Stimulated activated CD8-positive, alpha-beta memory T cell treated with anti-CD3 and anti-CD28 coated beads, Interleukin-7, amount 100 ng/mL, for 48 hours (primary cell): ENCODE data around the gene DCXR.

Experiments
- DNase-seq, 2 donors: peaks; one replicate each; pipeline ENCODE4 v3.0.0-alpha.2; 2020; ENCODE audit warnings: low read depth in 1 of 2; ENCODE audit errors: extremely low read depth in 1 of 2

Gene DCXR

DNA sequence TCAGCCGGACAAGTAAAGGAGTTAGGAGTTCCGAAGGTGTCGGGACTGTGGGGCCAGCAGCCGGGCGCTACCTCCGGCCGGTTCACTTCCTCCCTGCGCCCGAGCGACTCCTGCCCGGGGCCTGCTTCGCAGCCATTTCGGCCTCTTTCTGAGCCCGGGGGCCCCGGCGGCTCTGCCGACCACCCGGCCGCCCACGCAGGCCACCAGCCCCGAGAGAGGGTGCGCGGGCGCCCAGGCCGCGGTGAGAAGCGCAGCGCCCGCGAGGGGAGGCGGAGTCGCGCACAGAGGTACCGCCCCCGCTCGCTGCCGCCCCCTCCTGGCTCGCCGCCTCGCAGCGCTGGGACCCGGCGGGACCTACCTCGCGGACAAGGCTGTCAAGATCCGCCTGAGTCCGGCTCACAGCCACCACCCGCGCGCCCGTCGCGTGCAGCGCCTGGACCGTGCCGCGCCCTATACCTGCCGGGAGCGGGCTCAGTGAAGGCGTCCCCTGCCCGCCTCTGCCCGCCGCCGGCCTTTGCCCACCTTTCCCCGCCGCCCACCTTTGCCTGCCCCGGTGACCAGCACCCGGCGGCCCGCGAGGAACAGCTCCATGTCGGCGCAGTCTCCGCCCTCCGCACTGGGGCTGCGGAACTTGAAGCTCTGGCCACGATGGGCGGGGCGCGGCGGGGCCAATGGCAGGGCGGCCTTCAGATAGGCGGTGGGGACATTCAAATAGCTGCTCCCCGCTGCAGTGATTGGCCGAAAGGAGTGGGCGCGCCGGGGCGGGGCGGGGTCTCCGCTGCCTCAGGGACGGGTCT is at the start of gene DCXR:
Gene DCXR (minus strand): TSS at position 606 of the 797 bp plus-strand sequence. CDS start 15 bp downstream, at position 591.
- peak; percentile 94 to 96 for DNase-seq

DNA sequence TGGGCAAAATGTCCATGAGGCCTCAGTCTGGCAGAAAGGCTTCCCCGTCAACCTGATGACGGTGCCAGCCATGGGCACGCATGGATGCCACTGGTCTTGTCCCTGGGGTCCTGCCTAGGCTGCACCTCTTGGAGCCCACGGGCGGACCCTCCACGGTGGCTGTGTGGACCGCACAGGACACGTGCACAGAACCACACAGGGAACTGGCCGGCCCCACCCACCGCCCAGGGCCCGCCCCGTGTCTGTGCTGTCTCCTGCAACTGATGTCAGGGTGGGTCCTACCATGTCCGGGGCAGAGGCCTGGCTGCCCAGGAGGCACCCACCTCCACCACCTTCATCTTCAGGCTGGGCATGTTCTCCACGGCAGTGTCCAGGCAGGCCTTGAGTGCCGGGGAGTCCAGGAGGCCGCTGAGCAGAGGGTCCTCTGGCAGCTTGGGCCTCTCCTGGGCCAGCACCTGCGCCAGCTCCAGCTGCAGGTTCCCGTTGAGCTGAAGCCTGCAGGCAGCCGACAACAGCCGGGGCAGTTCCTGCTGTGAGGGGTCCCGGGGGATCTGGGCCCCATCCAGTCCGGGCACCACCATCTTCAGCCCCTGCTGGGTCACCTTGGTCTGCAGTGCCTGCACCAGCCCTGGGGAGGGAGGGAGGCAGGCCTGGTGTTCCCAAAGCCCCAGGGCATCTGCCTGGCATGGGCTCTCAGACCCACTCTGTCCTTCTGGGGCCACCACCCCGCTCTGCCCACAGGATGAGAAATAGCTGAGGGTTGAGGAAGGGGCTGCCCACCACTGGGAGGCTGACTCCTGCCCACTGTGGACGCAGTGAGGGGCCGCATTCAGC is 48.7 kb upstream of the DCXR start:
- DNase-seq, result no peak

DNA sequence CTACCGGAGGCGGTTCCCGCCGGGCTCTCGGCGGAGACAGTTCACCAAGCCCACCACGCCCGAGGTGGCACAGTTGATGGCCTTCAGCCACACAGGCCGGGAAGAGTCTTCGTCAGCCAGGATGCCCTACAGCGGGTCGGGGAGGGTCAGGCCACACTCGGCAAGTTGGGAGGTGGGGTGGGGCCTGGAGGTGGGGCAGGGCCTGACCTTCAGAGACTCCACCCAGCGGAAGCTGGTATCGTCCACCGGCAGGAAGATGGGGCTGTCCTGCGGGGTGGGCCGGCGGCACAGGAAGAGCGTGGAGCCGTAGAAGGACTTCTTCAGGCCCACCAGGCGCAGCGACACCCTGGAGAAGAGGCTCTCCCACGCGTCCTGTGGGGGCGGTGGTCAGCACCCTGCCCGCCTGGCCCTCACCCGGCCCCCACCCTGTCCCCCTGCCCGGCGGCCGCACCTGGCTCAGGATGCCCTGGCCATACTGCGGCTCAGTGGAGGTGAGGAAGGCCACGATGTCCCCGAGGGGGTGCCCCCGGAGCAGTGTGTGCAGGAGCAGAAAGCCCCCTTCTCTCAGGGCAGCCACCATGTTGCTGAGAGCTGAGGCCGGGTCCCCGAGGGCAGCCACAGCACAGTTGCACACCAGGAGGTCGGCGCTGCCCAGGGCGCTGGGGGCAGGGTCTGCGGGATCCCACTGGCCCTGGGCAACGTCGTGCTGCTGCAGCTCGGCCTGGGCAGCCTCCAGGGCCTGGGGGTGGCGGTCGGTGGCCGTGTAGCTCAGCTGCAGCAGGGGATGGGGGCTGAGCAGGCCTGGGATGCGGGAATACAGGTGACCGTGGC is 47.7 kb upstream of the DCXR start:
- no peak for DNase-seq

DNA sequence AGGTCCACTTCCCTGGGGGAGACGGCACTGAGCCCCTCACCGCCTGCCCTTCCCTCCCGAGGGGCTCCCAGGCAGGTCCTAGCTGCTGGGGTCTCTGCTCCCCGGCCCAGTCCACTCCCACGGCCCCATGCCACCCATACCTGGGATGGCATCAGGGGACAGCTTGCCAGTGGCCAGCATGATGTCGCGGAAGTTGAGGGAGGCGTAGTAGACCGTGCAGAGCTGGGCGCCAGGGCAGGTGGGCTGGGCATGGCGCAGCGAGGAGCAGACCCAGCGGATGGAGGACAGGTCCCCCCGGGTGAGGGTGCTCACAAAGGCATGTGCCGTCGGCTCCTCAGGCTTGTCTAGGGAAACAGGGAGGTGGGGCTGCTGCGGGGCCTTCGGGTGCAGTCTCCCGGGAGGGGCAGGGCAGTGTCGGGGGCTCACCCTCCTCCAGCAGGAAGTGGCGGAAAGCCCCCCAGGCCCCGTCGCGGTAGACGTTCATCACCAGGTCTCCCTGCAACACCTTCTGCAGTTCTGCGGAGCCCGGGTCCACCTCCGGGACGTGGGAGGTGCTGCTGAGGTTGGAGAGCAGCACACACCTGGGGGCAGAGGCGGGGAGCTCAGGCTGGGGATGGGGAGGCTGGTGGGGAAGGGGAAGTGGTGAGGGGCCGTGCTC is 47.0 kb upstream of the DCXR start:
- no peak for DNase-seq

DNA sequence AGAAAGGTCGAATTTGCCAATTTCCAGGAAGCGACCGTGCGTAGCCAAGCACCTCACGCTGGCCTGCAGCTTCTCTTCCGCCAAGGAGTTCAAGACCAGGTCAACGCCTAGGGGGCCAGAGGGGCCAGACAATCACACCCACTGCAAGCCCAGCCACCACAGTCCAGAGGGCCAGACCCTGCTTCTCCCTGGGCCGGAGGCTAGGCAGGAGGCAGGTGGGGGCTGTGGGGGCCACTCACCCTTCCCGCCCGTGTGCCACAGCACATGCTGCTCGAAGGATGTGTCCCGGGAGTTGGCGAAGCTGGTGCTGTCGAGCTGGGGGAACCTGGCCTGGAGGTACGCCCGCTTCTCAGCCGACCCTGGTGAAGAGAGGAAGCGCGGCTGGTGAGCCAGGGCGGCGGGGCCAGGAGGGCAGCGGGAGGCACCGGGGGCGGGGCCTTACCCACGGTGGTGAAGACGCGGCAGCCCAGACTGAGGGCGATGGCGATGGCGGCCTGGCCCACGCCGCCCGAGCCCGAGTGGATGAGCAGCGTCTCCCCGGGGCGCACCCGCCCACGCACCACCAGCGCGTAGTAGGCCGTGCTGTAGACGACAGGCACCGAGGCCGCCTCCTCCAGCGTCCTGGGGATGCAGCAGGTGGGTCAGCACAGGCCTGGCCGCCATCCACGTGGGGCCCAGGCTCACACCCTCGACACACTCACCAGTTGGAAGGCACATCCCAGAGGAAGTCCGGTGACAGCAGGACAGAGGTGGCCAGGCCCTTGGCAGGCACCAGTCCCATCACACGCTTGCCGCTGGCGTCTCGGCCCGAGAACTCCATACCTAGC is 46.2 kb upstream of the DCXR start:
- DNase-seq, result no peak

DNA sequence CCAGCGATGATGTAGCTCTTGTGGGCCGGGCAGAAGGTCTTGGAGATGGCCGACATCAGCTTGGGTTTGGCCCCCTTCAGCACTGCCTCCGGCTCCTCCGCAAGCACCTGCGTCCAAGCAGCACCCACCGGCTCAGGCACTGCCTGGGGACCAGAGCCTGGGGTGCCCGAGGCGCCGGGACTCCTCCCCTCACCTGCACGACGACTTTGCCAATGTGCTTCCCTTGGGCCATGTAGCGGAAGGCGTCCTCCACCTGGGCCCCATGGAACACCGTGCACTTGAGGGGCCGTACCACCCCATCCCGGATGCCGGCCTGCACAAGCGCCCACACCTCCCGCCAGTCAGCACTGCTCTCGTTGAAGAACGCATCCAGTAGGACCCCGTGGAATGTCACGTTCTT is 45.5 kb upstream of the DCXR start:
- no peak for DNase-seq

DNA sequence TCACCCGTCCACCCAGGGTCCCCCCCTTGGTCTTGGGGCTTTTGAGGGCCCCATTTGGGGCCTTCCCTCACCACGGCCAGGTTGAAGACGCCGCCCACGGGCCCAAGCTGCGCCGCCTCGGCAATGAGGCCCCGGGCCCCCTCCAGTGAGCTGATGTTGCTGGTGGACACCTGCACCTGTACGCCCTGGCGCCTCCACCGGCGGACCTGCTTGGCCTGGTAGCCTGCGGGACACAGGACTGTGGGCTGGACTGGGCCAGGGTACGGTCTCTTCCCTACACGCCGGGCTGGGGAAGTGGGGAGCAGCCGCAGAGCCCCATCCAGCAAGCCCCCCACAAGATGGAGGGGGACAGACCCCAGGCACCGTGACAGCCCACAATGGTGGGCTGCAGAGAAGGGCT is 45.0 kb upstream of the DCXR start:
- DNase-seq, result no peak

DNA sequence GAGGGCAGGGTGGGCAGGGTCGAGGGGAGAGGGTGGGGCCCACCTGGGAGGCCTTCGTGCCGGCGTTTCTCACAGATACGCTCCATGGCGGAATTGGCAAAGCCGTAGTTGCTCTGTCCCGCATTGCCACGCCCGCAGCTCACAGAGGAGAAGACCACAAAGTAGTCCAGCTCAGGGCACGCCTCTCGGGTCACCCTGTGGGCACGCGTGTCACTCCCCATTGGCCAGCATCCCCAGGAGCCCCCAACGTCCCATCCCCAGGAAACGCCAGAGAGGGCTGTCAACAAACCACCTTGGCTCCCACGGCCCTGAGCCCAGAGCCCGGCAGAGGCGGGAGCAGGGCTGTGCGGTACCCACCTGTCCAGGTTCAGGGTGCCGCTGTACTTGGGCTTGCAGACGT is 44.5 kb upstream of the DCXR start:
- no peak for DNase-seq

DNA sequence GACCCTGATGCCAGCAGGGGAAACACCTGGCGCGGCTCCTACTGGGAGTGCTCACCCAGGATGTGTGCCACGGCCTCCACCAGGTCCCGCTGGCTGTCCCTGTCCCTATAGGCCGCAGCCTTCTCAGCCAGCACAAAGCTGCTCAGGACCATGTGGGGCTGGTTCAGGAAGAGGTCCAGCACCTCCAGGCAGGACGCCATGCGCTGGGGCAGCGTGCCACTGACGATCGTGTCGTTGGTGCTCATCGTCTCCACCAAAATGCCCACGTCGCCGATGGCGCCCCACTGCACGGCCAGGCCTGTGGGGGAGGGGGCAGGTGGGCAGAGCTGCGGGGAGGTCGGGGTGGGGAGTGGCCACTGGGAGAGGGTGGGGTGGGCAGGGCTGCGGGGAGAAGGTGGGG is 44.0 kb upstream of the DCXR start:
- no peak for DNase-seq

DNA sequence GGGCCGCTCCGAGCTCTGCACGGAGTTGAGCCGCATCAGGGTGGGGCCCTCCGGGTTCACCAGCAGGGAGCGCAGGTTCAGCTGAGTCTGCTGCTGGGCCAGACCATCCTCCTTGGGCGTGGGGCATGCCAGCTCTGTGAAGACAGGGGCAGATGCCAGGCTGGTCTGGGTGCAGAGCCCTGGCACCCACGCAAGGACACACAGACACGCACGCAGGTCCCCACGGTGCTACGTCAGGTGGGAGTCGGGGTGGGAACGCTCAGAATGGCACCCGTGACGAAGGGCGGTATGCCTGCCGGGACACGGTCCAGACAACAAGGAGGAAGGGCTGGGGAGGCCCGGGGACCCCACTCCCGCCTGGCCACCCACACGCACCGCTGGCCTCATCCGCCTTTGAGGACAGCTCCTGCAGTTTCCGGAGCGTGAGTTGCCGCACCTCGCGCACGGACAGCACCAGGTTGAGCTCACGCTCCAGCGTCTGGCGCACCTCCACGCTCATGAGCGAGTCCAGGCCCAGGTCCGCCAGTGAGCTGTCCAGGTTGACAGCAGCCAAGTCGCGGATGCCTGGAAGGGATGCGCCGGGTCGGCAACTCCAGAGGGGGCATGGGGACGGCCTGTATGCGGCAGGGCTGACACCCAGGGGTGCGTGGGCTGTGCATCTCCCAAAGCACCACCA is 43.4 kb upstream of the DCXR start:
- DNase-seq, result no peak

DNA sequence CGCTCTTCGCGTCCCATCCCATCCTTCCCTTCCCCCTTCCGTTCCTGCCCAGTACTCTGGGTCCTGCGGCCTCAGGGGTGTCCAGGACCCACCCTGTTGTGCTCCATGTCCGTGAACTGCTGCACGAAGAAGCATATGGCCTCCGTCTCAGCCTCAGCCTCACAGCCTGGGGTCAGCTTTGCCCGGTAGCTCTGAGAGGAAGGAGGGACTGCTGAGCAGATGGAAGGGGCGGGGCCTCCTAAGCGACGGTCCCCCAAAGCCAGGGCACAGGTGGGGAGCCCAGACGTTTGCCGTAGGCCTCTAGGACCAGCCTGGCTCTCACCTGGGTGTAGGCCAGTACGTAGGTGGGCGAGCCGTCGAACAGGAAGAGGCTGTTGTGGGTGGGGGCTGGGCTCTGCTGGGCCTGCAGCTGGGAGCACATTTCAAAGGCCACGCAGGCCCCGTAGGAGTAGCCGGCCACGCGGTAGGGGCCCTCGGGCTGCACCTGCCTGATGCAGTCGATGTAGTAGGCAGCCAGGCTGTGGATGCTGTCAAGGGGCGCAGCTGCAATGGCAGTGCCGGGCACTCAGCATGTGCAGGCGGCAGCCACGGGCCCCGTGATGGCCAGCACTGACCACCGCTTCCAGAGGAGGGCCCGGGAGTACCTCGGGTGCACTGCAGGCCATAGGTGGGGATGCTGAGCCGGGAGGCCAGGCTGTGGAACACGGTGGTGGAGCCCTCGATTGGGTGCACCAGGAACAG is 42.7 kb upstream of the DCXR start:
- no peak for DNase-seq

DNA sequence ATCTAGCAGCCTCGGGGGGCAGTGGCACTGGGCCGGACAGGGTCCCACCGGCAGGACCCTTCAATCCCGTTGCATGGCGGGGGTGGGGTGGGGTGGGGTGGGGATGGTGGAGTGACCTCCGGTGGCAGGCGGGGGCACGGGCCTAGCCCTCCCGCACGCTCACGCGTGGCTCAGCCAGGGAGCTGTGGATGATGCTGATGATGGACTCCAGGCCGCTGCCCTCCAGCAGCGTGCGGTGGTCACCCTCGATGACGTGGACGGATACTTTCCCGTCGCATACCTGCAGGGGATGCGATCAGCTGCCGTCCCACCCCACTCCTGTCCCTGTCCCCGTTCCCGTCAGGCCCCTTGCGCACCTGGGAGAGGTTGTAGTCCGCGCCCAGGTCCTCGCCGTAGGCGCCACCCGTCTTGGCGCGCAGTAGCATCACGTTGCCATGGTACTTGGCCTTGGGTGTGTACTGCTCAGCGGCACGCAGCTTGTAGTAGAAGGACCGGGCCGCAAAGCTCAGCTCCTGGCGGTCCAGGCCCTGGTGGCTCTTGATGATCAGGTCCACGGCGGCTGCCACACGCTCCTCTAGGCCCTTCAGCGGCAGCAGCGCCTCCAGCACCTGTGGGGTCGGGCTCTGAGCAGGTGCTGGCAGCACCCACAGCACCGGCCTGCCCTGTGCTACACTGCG is 41.6 kb upstream of the DCXR start:
- DNase-seq, result no peak

DNA sequence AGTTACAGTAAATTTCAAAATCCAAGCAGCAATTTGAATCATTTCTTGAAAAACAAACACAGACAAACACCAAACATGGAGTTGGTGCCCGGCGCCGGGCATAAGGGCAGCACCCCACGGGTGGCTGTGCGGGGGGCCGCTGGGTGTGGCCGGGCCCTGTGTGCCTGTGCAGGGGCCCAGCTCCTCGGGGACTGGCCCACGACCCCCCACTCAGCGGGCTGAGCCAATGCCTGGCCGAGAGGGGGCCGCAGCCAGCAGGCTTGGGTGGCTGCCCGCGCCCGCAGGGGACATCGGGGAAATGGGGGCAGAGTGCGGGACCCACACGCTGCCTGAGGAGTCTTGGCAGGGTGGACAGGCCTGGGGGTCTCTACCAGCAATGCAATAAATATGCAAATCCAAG is 40.9 kb upstream of the DCXR start:
- DNase-seq, result no peak

DNA sequence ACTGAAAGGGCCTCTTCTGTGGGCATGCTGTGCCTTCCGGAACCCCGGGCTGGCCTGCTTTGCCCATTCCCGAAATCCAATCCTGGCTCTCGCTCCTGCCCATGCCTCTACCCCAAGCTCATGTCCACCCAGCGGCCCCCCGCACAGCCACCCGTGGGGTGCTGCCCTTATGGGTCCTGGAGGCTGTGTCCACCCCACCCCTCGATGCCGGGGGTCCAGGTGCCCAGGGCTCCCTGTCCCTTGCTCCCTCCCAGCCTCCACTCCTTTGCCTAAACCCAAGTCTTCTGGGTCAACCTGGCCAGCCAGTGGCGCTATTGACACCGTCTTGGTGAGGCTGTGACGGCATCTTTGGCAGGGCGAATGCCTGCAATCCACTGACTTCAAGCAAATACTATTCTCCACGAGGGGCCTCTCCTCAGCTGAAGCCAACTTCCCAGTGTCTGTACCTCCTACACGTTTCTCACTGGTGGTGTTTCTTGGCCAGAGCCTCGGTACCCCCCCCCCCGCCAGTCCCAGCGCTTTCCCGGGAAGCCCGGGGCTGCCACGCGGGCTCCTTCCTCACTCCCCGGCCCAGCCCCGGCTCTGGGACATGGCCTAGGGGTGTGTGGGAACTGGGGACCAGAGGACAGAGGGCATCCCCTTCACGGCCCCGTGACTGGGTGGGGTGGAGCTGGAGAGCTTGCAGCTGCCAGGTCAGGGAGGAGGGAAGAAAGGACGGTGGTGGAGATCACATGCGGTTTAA is 40.3 kb upstream of the DCXR start:
- DNase-seq, result no peak

DNA sequence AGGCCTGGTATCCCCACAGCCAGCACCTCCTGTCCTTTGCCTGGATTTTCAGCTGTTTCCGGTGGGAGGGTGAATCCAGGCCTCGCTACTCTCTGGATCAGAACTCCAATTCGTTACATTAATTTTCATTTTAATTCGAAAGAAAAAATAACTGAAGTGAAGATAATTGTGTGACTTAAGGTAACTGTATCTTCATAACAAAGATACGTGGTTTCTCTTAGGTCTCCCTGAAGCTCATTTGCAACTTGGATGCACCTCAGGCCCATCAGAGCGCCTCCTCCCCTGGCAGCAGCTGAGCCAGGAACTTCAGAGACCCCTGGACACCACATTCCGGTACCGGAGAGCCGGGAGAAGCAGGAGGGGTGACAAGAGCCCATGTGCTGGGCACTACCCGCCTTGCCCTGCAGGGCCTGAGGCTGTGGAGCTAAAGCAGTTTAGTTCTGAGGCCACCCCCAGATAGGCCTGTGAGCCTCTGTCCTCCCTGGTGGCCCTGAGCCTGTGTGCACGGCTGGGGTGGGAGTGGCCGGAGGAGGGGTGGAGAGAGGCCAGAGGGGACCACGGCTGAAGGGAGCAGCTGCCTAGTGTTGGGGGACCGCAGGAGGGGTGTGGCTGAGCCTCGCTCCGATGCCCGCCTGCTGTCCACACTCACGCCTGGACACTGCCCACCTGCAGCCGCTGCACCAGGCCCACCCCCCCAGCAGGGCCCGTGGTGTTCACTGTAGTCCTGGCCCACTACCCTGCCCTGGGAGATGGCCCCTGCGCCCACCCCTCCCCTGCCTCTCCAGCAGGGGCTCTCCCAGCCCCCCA is 39.5 kb upstream of the DCXR start:
- no peak for DNase-seq

DNA sequence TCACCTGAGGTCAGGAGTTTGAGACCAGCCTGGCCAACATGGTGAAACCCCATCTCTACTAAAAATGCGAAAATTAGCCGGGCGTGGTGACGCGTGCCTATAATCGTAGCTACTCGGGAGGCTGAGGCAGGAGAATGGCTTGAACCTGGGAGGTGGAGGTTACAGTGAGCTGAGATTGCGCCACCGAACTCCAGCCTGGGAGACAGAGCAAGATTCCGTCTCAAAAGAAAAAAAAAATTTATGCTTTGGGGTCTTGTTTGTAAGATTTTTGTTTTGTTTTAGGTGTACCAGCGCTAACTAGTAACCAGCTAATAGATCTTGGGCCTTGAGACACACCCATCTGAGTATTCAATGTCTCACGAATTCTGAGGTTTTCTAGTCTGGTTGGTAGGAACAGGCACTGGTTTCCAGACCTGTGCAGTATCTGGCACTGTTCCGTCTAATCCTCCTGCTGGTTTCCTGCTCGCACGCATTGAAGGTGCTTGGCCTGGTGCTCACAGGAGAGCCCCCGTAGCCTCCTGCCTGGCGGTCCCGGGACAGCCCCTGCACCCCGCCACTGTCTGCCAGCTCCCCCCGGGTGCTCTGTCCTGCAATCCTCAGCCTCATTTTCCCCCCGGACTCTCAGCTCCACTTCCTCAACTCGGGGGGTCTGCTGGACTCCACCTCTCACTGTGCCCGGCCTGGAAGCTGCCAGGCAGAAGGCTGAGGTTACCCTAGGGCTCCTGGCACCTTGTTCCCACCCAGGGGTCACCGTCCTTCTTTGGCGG is 38.7 kb upstream of the DCXR start:
- no peak for DNase-seq
